Keratinocyte (primary cell): ENCODE measurements around the gene GLI2. TPM values are rescaled to one million over a fixed set of nuclear protein-coding genes. Genes with fewer than 3 reads are reported as not detected.

ENCODE experiments used
- DNase-seq: peaks from one replicate; pipeline ENCODE4 v3.0.0-alpha.2; 2011; ENCODE audit warnings: low read depth, missing footprints, low spot score
- FAIRE-seq: peaks from 2 replicates; lab custom pipeline; 2011; peaks lifted over from hg19 to GRCh38; lab: Jason Lieb, UNC
- H2AFZ ChIP-seq: 2 replicates; pipeline ENCODE4 v1.6.0; 2012; ENCODE audit warnings: low read length, control low read depth, inconsistent platforms; ENCODE audit not compliant: control insufficient read depth
- H3K27ac ChIP-seq: 2 replicates; pipeline ENCODE4 v1.5.1; 2011; ENCODE audit warnings: low read length; ENCODE audit not compliant: control insufficient read depth, insufficient read depth
- H3K27me3 ChIP-seq: 3 replicates; pipeline ENCODE4 v1.6.0; 2011; ENCODE audit warnings: low read length; ENCODE audit not compliant: control insufficient read depth, insufficient read depth; ENCODE audit errors: extremely low read depth
- H3K36me3 ChIP-seq, 2 experiments: 2 replicates in 1 of 2; 3 replicates in 1 of 2; pipeline ENCODE4 v1.5.1; 2011; ENCODE audit warnings: low read length in 2 of 2, mild to moderate bottlenecking in 1 of 2; ENCODE audit not compliant: control insufficient read depth in 2 of 2, insufficient read depth in 2 of 2; ENCODE audit errors: extremely low read depth in 1 of 2
- H3K4me1 ChIP-seq: 3 replicates; pipeline ENCODE4 v1.5.1; 2011; ENCODE audit warnings: low read length; ENCODE audit not compliant: control insufficient read depth, insufficient read depth; ENCODE audit errors: extremely low read depth
- H3K4me2 ChIP-seq: 3 replicates; pipeline ENCODE4 v1.6.0; 2011; ENCODE audit warnings: low read depth, low read length; ENCODE audit not compliant: control insufficient read depth, insufficient read depth; ENCODE audit errors: extremely low read depth
- H3K4me3 ChIP-seq, 3 experiments: fragments of 200-600 bp in 1 of 3; sonication (generic) in 1 of 3; 2 replicates in 2 of 3; 3 replicates in 1 of 3; pipeline ENCODE4 v1.5.1; 2011 to 2016; ENCODE audit warnings: low read length in 3 of 3, mild to moderate bottlenecking in 3 of 3, control low read depth in 2 of 3, inconsistent platforms in 1 of 3, low read depth in 1 of 3, mixed read lengths in 1 of 3, mixed run types in 1 of 3, moderate library complexity in 1 of 3; ENCODE audit not compliant: control insufficient read depth in 2 of 3, insufficient read depth in 2 of 3; ENCODE audit errors: extremely low read depth in 1 of 3
- H3K79me2 ChIP-seq: 2 replicates; pipeline ENCODE4 v1.6.0; 2012; ENCODE audit warnings: low read length; ENCODE audit not compliant: control insufficient read depth, insufficient read depth
- H3K9ac ChIP-seq: 3 replicates; pipeline ENCODE4 v1.6.0; 2011; ENCODE audit warnings: low read length; ENCODE audit not compliant: control insufficient read depth, insufficient read depth; ENCODE audit errors: extremely low read depth
- H3K9me1 ChIP-seq: 3 replicates; pipeline ENCODE4 v1.6.0; 2011; ENCODE audit warnings: low read length; ENCODE audit not compliant: control insufficient read depth, insufficient read depth; ENCODE audit errors: extremely low read depth
- H3K9me3 ChIP-seq: 2 replicates; pipeline ENCODE4 v1.5.1; 2012; ENCODE audit warnings: low read depth, low read length; ENCODE audit not compliant: control insufficient read depth
- H4K20me1 ChIP-seq: 3 replicates; pipeline ENCODE4 v1.6.0; 2011; ENCODE audit warnings: low read length; ENCODE audit not compliant: control insufficient read depth, insufficient read depth; ENCODE audit errors: extremely low read depth
- EZH2 ChIP-seq: IDR thresholded peaks from one replicate; pipeline ENCODE4 v1.6.1; 2012; ENCODE audit warnings: inconsistent platforms, mild to moderate bottlenecking, low read length, moderate library complexity
- dilution Hi-C: fragments of 300-500 bp; cut with MboI; formaldehyde crosslinking; loops from one replicate; pipeline ENCODE4 v1.7.0; 2020; ENCODE audit warnings: low sequenced_read_pairs; ENCODE audit not compliant: extremely low pct_ligation_motif_present
- polyA plus RNA-seq, 5 experiments: library from polyadenylated mRNA; depleted of rRNA in 3 of 5; stranded (reverse) in 3 of 5; stranded (forward) in 1 of 5; unstranded in 1 of 5; fragments of >200 nt; gene quantifications; 1 replicate in 1 of 5; 2 replicates in 3 of 5; 3 replicates in 1 of 5; pipeline versions ENCODE4 v1.2.1 to v1.2.3, GENCODE V29; 2011 to 2012; ENCODE audit warnings: missing spikeins in 2 of 5, low read depth in 1 of 5, low replicate concordance in 1 of 5
- TF ChIP-seq, protein P1 (sequence below), 3 experiments: IDR thresholded peaks in 1 of 3; conservative IDR thresholded peaks in 1 of 3; optimal IDR thresholded peaks in 1 of 3; 2 replicates in 2 of 3; 3 replicates in 1 of 3; pipeline versions ENCODE3 to v1.5.1; 2011; ENCODE audit warnings: low read length in 3 of 3, mild to moderate bottlenecking in 3 of 3, moderate library complexity in 2 of 3, control low read depth in 1 of 3, inconsistent platforms in 1 of 3; ENCODE audit not compliant: insufficient read depth in 2 of 3; ENCODE audit errors: extremely low read depth in 1 of 3

The GLI2 gene
- polyA plus RNA-seq, 1 donor (not counting 4 experiments of a cell fraction or from before 2014, with no cell fraction given), result 0.04 TPM

GRCh38 chr2:120748741-120749140, 13.1 kb downstream of the GLI2 start:
- Histone ChIP-seq H3K4me2 (no peak overlapping the region), H3K9me1 (no peaks in the 10 kb centered on the region), H4K20me1 (no peaks in the 10 kb centered on the region), H3K9me3 (no peaks in the 10 kb centered on the region), H3K4me3 (no peak overlapping the region), H3K36me3 (no peaks in the 10 kb centered on the region), H3K9ac (no peak overlapping the region), H3K79me2 (no peaks in the 10 kb centered on the region), H3K4me1 (no peaks in the 10 kb centered on the region), H3K27me3 (peaks cover 20% of the 10 kb centered on the region), H3K27ac (no peak overlapping the region), H2AFZ (no peak overlapping the region)
- FAIRE-seq (no peak), DNase-seq (no peak)
- no peak for TF ChIP-seq EZH2
- TF ChIP-seq, protein P1, sequence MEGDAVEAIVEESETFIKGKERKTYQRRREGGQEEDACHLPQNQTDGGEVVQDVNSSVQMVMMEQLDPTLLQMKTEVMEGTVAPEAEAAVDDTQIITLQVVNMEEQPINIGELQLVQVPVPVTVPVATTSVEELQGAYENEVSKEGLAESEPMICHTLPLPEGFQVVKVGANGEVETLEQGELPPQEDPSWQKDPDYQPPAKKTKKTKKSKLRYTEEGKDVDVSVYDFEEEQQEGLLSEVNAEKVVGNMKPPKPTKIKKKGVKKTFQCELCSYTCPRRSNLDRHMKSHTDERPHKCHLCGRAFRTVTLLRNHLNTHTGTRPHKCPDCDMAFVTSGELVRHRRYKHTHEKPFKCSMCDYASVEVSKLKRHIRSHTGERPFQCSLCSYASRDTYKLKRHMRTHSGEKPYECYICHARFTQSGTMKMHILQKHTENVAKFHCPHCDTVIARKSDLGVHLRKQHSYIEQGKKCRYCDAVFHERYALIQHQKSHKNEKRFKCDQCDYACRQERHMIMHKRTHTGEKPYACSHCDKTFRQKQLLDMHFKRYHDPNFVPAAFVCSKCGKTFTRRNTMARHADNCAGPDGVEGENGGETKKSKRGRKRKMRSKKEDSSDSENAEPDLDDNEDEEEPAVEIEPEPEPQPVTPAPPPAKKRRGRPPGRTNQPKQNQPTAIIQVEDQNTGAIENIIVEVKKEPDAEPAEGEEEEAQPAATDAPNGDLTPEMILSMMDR (optimal IDR thresholded peaks at IDR 0.05 in 1 of 3, IDR thresholded peaks at IDR 0.05 in 1 of 3, conservative IDR thresholded peaks at IDR 0.05 in 1 of 3; ENCODE audit: extremely low read depth in 1 of 3, insufficient read depth in 2 of 3, low read length in 3 of 3), result no peak
- dilution Hi-C loops, result no loop called here

- Histone ChIP-seq H3K36me3 (no peaks in the 10 kb centered on the region), H3K79me2 (no peaks in the 10 kb centered on the region), H3K4me1 (no peaks in the 10 kb centered on the region), H3K9me1 (no peaks in the 10 kb centered on the region), H3K4me2 (no peak overlapping the region), H3K27ac (no peak overlapping the region), H2AFZ (no peak overlapping the region), H3K4me3 (no peak overlapping the region), H3K9me3 (no peaks in the 10 kb centered on the region), H3K27me3 (peaks cover 16% of the 10 kb centered on the region), H3K9ac (no peak overlapping the region), H4K20me1 (no peaks in the 10 kb centered on the region)
- dilution Hi-C loops, result no loop called here
- DNase-seq, result no peak
- no peak for FAIRE-seq
- TF ChIP-seq, protein P1 (optimal IDR thresholded peaks at IDR 0.05 in 1 of 3, IDR thresholded peaks at IDR 0.05 in 1 of 3, conservative IDR thresholded peaks at IDR 0.05 in 1 of 3; ENCODE audit: extremely low read depth in 1 of 3, insufficient read depth in 2 of 3, low read length in 3 of 3), result no peak
These were observed 14.1 kb downstream of the GLI2 start for GRCh38 chr2:120749506-120750431.
